ENCODE data around the gene RSPH9. TPM values are rescaled to one million over a fixed set of nuclear protein-coding genes. Genes with fewer than 3 reads are reported as not detected.

RSPH9 gene
- total RNA-seq, 2 donors from 2014 or later: not detected

DNA sequence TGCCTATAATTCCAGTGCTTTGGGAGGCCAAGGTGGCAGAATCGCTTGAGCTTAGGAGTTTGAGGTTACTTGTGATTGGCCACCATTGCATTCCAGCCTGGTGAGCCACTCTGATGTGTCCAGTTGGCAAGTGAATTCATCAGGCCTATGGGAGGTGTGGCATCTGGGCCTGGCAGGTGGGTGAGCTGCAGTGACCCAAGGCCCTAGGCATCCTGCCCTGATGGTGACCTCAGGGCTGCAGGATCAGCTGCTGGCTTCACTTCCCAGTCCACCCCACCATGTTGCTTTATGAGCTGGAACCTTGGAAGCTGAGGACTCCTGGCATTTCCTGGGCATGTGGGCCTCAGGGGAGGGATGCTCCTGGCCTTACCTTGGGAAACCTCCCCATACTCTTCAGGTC lies 20.5 kb downstream of the RSPH9 start:
- H3K27me3 ChIP-seq (replicated peaks; ENCODE audit: insufficient read depth): no peaks in the 10 kb centered on the region
- H3K27ac ChIP-seq: no peak overlapping the region
- no peaks in the 10 kb centered on the region for H3K36me3 ChIP-seq
- peaks cover 16 to 34% of the 10 kb centered on the region in 2 donors for H3K4me1 ChIP-seq (ENCODE audit: control insufficient read depth in 1 of 2, low read depth in 2 of 2)
- ATAC-seq (ENCODE audit: insufficient number of reproducible peaks, low FRiP score, low read depth) (no peak), DNase-seq (ENCODE audit: low spot score) (no peak)
- no peaks in the 10 kb centered on the region for H3K9me3 ChIP-seq
- TF ChIP-seq, protein P1, sequence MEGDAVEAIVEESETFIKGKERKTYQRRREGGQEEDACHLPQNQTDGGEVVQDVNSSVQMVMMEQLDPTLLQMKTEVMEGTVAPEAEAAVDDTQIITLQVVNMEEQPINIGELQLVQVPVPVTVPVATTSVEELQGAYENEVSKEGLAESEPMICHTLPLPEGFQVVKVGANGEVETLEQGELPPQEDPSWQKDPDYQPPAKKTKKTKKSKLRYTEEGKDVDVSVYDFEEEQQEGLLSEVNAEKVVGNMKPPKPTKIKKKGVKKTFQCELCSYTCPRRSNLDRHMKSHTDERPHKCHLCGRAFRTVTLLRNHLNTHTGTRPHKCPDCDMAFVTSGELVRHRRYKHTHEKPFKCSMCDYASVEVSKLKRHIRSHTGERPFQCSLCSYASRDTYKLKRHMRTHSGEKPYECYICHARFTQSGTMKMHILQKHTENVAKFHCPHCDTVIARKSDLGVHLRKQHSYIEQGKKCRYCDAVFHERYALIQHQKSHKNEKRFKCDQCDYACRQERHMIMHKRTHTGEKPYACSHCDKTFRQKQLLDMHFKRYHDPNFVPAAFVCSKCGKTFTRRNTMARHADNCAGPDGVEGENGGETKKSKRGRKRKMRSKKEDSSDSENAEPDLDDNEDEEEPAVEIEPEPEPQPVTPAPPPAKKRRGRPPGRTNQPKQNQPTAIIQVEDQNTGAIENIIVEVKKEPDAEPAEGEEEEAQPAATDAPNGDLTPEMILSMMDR (IDR thresholded peaks at IDR 0.05): no peak
- no peak overlapping the region for H3K4me3 ChIP-seq

DNA sequence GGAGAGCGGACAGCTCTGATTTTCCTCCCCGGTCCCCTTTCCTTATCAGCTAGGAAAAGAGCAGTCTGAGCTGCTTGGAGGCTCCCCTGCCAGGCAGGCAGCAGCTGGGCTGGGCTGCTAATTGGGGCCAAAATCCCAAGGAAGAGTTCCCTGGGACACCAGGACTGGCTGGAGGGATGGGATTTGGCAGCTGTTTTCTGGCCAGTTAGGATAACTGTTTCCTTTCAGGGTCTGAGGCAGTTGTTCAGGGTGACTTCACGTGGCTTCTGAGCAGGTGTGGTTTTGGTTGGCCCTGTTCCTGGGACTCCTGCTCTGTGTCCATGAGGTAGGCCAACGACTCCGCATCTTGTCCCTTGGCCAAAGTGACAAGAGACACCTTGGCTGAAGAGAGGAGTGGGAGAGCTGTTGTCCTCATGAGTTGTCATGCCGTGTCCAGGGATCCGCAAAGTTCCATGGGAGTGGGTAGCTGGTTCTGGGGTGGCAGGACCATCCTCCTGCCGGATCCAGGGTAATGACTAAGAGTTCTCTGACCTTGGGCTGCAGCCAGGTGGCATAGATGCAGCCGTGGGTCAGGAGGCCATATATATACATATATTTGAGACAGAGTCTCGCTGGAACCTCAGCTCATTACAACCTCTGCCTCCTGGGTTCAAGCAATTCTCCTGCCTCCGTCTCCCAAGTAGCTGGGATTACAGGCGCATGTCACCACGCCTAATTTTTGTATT lies 21.5 kb downstream of the RSPH9 start:
- DNase-seq (ENCODE audit: low spot score): no peak
- TF ChIP-seq, protein P1 (IDR thresholded peaks at IDR 0.05): no peak

DNA sequence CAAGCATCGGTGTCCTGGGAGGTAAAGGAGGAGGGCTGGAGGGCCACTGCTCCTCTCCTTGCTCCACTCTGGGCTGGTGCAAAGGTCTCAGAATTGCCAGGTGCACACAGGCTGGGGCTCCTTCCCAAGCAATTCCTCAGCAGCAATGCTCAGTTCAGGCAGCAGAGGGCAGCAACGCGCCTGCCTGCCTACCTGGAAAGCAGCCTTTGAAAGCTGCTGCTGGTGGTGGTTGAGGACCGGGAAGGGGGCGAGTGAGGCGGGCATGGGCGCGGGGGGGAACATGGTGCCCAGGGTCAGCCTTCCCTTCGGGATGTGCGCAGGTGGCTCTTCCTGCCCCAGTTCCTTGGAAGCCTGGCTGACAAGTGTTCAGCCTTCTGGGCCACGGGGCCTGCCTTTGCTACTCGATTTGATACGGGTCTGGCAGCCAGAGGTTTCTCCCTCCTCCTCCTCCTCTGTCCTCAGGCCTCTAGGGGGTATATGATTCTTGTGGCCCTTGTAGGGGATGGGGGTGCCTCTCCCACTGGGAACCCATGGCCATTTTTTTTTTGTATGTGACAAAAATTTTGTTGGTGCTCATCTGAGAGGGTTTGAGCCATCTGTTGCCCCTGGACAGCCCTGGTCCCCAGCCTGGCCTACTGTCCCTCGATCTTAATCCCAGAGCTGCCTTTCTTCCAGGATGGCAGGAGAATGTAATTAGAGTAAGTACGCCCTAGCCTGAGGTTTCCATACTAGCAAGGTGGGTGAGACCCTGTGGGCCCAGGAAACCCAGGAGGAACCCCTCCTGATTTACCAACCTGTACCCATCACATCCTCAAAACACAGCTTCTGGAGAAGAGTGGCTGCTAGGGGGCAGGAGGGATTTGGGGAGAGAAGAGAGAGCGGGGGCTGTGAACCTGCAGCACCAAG lies 22.7 kb downstream of the RSPH9 start:
- H3K27ac ChIP-seq: no peak overlapping the region
- TF ChIP-seq, protein P1 (IDR thresholded peaks at IDR 0.05): peak; percentile 92
- peak overlapping the region; percentile 38 for H3K4me3 ChIP-seq
- no peaks in the 10 kb centered on the region for H3K9me3 ChIP-seq
- ATAC-seq (ENCODE audit: insufficient number of reproducible peaks, low FRiP score, low read depth): no peak
- DNase-seq (ENCODE audit: low spot score): no peak
- H3K4me1 ChIP-seq (ENCODE audit: control insufficient read depth in 1 of 2, low read depth in 2 of 2): peaks cover 16 to 37% of the 10 kb centered on the region in 2 donors
- no peaks in the 10 kb centered on the region for H3K27me3 ChIP-seq (replicated peaks; ENCODE audit: insufficient read depth)
- H3K36me3 ChIP-seq: peaks cover 11% of the 10 kb centered on the region

More for the DNA sequence above, 21.5 kb downstream of the RSPH9 start:
- no peak overlapping the region for H3K4me3 ChIP-seq
- no peaks in the 10 kb centered on the region for H3K9me3 ChIP-seq
- H3K36me3 ChIP-seq: peaks cover 7% of the 10 kb centered on the region
- no peaks in the 10 kb centered on the region for H3K27me3 ChIP-seq (replicated peaks; ENCODE audit: insufficient read depth)
- no peak overlapping the region for H3K27ac ChIP-seq
- peaks cover 16 to 37% of the 10 kb centered on the region in 2 donors for H3K4me1 ChIP-seq (ENCODE audit: control insufficient read depth in 1 of 2, low read depth in 2 of 2)
- ATAC-seq (ENCODE audit: insufficient number of reproducible peaks, low FRiP score, low read depth): no peak

DNA sequence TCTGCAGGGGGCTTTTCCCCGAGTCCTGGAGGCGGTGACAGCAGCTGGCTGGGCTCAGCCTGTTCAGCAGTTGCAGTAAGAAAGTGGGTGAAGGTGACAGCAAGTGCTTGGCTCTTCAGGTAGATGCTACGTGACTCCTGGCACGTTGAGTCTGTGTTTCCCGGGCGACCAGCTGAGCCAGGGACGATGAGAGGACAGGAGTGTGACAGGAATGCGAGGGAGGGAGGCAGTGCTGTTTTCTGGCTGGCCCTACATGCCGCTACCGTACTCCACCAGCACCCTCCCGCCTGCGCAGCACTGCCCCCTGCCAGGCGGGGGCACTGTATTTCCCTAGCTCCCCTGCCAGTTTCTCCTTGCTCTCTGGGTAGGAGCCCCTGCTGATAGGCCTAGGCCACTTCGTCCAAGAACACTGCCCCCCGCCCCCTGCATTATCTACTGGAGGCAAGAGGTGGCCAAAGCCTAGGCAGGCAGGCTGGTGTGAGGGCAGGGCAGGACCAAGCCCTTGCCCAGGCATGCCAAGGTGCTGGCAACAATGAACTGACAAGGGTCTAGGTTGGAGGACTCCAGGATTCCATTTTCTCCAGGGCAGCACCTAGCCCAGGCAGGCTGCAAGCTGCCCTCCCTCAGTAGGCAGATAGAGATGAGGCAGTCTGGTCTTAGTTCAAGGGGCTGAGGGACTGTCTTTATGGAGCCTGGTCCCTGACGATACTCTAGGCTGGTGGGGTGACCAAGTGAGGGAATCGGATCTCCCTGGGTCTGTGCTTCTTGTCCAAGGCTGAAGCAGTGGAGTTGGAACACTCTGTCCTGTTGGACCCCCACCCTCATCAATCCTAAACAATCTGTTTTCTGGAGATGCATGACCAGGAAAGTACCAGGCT lies 23.6 kb downstream of the RSPH9 start:
- H3K9me3 ChIP-seq: no peaks in the 10 kb centered on the region

More for the DNA sequence above, 23.6 kb downstream of the RSPH9 start:
- peaks cover 11% of the 10 kb centered on the region for H3K36me3 ChIP-seq
- no peak overlapping the region for H3K4me3 ChIP-seq
- H3K27ac ChIP-seq: peak overlapping the region in 1 of 2 donors; percentile 35
- no peaks in the 10 kb centered on the region for H3K27me3 ChIP-seq (replicated peaks; ENCODE audit: insufficient read depth)
- TF ChIP-seq, protein P1 (IDR thresholded peaks at IDR 0.05): peak; percentile 43
- DNase-seq (ENCODE audit: low spot score) (no peak), ATAC-seq (ENCODE audit: insufficient number of reproducible peaks, low FRiP score, low read depth) (no peak)
- peaks cover 16 to 42% of the 10 kb centered on the region in 2 donors for H3K4me1 ChIP-seq (ENCODE audit: control insufficient read depth in 1 of 2, low read depth in 2 of 2)
